ENCODE data around the gene PCYT2.

PCYT2 gene

DNA sequence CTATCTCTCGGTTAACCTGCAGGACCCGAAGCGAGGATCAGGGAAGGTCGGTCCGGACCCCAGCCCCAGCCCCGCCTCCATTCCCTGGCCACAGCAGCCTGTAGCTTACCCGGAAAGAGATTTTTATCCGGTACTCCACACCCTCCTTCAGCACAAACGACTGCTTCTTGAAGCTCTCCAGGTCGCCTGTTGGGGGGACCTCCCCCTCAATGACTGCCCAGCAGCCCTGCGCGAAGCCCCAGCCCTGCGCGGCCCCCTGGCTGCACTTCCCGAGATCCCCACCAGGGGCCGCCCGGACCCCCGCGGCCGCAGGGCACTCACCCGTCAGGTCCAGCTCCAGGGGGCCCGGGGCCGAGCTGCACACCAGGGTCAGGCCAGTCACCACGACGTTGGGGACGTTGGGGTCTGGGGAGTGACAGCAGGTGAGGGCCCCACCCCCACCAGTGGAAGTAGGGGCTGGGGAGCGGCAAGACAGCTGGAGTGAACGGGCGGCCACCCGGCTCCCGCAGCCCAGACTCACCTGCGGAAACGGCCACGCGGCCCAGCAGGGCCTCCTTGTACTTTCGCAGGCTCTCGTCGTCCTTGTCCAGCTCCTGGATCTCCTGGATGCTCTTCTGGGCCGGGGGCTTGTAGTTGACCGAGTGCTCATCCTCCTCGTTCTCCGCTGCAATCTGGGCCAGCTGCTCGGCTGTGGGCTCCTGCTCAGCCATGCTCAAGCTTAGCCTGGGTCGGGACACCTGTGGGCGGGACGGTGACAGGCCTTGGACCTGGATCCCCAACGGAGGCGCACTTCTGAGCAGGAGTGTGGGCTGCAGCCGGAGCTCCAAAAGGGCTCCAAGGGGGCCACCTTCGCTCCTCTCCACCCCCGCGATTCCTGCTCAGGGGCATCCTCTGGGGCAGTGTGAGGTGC, 41.7 kb downstream of the PCYT2 start:
- peak; percentile 43 for DNase-seq

DNA sequence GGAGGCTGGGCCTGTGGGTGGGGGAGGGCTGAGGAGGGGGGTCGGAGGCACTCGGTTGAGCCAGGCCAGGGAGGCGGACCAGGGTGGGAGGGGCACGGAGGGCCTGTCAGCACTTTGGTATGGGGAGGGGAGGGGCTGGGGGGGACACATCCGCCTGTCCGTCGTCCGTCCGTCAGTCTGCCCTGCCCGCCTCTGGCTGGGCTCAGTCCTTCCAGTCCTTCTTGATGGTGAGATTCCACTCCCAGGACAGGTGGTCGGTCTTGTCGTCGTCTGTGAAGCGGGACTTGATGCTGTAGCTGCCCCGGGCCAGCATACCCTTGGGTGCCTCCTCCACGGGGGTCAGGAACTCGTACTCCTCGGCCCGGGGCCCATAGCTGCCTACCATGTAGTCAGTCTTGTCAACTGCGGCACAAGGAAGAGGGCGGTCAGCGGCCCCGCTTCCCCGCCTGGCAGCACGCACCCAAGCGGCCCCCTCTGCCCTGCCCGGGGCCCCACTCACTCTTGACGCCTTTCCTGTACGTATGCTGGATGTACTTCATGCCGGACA, 42.5 kb downstream of the PCYT2 start:
- no peak for DNase-seq

DNA sequence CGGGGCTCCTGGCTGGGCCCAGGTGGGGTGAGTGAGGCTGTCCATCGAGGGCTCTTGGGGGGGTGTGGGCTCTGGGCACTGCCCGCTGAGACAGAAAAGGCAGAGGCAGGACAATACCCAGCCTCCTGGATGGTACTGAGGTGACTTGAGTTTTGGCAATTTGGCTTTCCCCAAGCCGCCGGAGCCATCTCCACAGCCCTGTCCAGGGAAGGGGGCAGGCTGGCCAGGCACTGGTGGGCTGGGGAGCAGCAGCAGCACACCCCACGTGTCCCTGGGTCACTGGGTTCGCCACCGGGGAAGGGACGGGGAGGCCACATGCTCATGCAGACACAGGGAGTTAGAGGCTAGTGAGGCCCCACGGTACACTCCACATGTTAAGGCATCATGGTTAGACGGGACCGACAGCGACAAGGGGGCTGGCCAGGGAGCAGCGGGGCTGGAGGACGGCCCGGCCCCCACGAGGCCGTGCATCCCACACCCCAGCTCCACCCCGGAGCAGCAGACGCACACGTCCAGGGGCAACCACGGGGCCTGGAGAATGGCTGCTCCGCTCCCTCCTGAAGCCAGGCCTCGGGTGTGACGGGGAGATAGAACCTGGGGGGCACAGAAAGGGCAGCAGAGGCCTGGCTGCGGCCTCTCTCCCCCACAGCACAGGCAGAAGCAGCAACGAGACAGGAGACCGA, 43.1 kb downstream of the PCYT2 start:
- no peak for DNase-seq

DNA sequence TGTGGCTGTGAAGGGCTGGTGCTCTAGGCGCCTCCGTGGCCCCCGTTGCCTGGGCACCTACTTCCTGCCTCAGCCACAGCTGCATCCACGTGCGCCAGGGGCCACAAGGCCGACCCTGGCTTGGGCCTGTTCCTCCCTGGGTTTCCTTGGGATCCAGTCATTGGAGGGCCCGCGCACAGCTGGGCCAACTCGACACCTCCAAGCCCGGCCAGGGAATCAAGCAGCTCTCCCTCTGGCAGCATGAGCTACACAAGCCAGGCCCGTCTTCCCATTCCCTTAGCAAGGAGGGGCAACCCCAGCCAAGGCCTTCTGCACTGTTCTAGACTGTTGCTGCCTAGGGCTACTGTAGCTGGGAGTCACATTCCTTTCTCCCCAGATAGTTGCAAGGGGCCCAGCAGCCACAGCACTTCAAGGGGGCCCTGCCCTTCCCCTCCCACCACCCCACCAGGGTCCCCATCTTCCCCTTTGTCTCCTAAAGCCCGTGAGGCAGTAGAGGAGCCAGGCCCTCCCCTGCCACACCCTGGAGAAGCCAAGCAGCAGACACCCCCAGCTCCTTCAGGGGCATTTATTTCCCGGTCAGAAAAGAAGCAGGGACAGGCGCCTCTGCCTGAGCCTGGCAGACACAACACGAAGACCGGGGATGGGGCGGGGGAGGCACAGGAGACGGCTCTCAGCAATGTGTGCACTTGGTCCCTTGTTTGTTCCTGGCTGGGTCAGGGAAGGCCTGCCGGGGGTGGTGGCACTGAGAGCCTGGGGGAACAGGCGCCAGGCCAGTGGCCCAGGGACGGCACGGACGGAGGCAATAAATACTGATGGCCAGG, 43.8 kb downstream of the PCYT2 start:
- DNase-seq: no peak

DNA sequence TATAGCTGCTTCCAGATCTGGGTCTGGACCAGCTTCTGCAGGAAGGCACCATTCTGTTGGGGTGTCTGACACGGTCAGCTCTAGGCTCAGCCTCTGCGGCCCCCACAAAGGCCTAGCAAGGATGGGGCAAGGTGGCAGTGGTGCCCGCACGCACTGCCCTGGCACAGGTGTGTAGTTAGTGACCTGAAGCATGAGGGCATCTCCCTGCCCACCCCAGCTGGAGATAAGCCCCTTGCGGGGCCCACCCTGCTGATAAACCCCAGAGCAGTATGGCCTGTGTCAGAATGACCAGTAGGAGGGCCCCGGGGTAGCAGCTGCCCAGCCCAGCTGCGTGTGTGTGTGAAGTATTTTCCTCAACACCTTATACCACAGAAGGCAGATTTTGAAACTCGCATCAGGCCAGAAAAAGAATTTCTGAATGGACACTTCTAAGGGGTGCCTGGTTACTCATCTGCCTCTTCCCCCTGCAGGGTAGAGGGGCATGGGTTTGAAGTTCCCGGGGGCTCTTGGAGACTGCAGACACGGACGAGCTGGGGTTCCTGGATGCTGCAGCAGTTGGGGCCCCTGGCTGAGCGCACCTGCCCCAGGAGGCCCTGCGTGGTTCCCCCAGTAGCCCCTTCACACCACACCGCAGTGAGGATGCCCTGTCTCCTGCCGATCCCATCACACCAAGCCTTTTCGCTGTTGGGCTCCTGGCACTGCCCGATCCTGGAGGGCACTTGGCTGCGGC, 44.6 kb downstream of the PCYT2 start:
- no peak for DNase-seq

DNA sequence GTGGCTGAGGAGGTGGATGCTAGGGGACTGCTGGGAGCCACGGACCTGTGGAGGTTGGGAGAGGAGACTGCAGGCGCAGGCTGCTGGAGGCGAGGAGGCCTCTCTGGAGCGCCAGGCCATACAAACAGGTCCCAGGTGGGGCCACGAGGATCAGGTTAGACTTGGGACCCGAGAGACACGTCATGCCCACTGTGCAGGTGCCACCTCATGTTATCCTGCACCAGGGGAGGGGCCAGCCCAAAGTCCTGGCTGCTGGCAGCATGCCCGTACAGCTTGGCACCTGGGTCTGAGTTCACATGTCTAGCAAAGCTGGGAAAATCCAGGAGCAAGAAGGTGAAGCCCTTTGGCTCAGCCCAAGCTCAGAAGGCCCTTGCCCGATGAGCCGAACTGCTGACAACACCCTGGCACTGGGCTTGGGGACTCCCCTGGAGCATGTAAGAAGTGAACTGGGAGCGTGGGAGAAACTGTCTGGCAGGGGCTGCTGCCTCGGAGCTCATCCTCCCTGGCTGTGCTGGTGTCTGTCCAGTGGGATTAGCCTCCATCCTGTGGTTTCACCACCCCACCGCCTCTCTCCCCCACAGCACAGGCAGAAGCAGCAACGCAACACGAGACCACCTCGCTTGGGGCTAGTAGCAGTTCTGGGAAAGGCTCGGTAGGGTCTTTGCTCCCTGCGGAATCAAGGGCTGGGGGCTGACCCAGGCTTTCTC, 45.3 kb downstream of the PCYT2 start:
- DNase-seq: no peak

DNA sequence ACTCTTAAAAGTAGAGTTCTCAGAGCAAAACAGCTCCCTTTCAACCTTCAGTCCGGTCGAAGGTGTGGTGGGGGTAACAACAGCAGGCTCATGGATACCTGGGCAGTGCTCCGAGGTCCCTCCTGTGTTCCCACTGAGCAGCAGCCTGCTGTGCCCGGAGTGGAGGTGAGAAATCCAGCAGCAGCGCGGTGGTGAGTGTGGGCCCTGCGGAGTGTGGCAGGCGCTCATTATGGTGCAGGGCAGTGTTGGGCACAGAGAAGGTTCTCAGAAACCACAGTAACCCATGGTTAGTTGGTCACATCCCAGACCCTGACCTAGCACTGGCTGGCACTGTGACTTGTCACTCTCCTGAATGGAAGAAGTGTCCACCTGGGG, 45.9 kb downstream of the PCYT2 start:
- no peak for DNase-seq

DNA sequence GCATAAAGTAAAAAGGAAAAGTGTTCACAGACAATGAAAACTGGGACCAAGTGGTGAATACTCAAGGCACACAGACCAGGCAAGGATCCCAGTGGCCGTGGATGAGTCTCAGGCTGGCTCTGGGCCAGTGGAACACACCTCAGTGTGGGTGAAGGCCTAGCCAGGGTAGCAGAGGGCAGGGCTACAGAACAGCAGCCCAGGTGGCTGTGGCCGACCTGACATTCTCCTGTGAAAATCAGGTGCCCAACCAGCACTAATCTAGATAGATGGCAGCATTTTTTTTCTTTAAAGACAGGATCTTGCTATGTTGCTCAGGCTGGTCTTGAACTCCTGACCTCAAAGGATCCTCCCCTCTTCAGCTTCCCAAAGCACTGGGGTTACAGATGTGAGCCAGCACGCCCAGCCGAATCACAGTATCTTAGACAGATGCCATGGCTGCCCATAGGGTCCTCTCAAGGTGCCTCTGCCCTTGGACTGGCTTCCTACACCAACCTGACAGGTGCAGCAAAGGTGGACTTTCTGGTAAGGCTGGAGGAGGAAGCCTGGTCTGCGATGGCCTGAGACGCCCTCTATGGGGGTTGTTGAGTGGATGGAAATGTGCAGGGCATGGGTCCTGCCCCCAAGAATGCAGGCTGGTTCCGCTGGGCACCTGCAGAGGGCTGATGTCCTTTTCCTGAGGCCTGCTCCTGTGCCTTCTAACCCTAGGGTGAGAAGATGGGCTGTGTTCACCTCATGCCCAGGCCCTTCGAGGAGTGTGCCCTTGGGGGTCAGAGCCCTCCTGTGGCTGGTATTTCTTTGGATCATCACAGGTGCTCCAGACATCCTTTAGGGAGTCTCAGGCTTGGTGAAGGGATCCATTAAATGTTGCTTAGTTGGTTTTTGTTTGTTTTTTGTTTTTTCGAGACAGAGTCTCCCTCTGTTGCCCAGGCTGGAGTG, 47.1 kb downstream of the PCYT2 start:
- no peak for DNase-seq

DNA sequence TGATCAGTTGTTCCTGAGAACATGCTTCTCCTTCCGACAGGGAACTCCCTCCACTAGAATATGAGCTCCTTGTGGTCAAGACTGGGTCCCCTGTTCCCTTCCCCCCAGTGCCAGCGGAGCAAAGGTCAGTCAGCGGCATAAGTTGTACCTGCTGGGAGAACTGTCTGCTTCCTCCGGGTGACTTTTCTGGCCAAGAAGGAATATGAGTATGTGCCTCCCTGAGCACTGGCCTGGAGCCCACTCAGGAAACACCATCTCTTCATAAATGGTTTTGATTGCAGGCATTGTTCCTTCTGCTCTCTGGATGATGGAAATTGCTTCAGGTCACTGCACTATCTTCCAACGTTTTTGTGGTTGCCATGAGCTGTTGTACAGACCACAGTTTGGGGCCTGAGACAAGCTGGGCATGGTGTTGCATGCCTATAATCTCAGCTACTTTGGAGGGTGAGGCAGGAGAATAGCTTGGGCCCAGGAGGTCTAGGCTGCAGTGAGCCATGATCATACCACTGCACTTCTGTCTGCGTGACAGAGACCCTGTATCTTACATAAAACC, 48.0 kb downstream of the PCYT2 start:
- DNase-seq: no peak

DNA sequence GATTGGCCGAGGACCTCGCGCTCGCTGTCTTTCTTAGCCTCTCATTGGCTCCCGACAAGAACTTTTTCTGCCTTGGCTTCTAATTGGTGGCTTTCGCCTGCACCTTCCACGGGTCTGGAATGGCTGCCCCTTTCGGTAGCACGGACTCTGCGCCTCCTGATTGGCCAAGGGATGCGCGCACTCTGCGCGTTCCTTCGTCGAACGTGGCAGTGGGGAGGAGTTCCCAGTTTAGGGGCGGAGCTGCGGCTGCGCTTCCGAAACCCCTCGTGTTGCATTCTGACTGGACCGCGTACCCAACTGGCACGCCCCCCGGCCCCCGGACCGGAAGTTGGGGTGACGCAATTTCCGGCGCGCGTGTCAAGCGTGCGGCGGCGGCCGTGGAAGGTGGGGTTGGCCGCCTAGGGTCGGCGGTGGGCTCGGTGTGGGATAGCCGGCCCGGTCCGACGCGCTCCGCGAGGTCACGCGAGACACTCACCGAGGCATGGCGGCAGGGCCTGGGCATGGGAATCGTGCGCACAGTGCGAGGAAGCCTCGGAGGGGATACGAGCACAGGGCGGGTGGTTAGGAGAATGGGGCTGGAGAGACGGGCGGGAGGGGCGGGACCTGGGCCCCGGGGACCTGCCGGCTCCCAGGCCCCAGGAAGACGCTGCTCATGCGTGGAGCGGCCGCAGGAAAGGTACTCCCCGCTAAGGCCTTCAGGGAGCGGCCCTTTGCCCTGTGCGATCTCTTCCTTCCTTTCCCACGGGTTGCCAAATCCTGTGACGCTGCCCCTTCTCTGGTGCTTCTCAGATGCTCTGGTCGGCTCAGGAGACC, 50.2 kb downstream of the PCYT2 start:
- DNase-seq: peak; percentile 99

DNA sequence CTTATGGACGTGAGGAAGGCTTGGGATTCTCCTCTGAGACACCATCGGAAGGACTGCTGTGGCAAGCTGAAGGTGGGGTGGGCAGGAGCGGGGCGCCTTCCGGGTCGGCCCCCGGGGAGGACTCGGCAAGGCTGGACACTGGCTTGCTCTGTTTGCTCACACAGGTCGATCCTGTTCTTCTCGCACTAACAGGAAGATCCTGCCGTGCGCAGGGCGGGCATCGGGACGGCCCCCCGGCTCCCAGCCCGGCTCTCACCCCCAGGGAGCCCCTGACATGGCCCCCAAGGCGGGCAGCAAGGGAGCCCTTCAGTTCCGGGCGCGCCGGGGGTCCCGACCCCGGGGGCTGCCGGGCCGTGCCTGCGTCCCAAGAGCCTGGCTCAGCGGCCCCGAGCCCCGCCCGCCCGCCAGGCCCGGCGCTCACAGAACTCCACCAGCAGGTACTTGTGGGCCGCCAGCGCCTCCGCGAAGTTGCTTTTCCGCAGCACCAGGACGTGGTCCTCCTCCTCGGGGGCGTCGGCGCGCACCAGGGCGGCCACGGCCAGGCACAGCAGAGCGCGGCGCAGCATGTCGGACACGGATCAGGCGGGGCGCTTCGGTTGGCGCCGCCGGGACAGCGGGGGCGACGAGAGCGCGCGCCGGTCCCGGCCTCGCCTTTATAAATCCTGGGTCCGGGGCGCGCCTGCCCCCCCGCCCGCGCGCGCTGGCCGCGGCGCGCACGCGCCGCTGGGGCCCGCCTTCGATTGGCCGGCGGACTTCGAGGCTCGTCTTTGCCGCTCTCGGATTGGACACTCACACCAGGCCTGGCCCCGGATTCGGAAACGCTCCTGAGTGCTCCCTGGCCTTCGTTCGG, 51.1 kb downstream of the PCYT2 start, which contains the start of gene P4HB:
Gene P4HB (minus strand): TSS at position 630 of the 850 bp plus-strand sequence. CDS start 64 bp downstream, at position 566.
- no peak for DNase-seq

DNA sequence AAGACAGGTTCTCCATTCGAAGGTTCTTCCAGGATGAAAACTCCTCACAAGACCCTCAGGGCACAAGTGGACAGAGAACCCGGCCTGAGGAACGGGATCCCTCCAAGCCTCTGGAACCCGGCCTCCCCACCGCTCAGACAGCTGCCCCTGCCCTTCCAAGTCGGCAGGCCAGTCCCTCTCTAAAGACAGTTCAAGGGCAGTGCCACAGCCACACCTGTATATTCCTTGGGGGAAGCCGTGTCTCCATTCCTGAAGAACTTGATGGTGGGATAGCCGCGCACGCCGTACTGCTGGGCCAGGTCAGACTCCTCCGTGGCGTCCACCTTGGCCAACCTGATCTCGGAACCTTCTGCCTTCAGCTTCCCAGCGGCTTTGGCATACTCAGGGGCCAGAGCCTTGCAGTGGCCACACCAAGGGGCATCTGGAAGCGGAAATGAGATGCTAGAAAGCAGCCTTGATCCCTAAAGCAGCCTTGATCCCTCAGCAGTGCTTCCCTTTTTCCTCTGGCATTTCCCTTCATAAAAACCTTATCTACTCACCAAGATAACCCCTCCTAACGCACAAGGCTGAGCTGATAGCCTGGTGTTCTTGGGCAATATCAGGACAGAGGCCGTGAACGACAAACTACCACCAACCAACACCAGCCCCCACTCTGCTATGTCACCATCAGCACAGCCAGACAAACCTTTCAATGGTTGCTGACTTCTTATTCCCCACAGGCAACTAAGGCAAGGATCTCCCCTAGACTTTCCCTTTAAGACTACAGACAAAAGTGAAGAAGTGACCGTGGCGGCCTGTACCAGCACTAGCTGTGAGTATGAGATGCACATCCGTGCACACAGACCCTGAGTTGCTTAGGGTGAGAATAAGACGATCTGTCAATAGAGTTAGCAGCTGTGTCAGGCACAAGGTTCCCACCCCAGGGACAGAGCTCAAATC, 52.0 kb downstream of the PCYT2 start:
- no peak for DNase-seq

DNA sequence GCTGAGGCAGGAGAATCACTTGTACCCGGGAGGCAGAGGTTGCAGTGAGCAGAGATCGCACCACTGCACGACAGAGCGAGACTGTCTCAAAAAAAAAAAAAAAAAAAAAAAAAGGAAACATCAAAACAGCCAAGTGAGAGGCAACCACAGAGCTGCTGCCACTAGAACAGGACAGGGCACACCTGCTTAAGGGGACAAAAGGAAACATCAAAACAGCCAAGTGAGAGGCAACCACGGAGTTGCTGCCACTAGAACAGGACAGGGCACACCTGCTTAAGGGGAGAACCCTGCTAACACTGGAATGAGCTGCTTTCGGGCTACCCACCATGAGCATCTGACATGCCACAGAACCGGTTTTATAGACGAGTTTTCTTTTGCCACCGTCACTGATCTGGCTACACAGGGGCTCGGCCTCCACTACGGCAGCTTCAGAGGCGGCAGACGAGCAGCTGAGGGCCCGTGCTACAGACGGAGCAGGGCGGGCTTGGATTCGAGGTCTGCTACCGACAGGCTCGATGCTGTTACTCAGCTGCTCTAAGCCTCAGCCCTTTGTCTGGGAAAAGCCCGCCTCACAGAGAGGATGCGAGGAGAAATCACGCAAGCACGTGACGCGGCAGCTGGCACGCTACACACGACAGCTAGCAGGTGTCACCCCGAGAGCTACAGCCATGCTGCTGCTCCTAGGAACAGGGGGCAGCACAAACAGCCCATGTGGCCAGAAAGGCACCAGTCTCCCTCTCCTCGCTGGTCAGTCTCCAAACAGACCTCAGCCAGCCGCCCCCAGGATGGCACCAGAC, 52.8 kb downstream of the PCYT2 start:
- DNase-seq: no peak

DNA sequence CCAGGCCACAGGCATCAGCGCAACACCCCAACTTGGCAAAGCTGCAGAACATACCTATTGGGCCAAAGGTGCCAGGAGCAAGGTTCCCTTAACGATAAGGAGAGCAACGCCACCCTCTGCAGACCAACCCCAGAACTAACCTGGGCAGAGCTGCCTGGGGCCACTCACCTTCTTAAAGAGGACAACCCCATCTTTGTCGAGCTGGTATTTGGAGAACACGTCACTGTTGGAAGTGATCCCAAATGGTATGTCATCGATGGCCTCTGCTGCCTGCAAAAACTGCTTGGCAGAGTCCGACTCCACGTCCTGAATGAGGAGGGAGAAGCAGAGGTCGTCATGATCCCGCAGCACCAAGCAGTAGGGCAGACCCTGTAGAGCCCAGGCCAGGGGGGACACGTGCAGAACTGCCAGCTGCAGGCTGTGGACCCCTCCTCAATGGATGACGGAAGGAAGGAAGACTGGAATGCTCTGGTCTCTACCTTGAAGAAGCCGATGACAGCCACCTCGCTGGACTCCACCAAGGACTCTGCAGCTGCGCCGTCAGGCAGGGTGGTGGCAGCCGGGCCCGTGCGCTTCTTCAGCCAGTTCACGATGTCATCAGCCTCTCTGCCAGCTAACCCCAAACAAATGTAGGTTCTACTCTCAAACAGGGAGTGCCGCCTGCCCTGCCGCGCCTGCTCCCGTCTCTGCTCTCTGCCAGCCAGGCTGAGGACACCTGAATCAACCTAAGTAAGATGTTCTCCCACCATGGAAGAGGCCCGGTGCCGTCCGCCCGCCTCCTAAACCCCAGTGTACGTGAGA, 56.0 kb downstream of the PCYT2 start:
- DNase-seq: no peak

DNA sequence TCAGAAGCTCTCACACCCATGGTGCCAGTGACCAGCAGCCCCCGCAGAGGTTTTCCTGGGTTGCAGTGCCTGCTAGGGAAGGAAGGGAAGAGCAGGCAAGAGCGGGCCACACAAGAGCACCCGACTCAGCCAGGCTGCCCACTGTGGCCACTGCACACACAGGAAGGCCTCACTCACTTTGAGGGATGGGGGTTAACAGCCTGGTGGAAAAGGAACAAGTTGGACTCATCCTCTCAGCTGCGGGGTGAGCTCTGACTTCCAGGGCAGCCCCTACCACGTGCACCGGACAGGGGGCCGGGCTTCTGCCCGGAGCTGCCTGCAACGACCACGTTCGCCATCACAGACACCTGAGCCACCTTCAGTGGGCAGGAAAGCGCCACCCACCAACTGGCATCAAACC, 59.0 kb downstream of the PCYT2 start:
- DNase-seq: no peak

Measured in activated naive CD4-positive, alpha-beta T cell treated with Interleukin-2 at 50 U/mL for 16 hours (primary cell).